OCI-LY7 (cell line): ENCODE data around the gene DDX10. TPM values are rescaled to one million over a fixed set of nuclear protein-coding genes. Genes with fewer than 3 reads are reported as not detected.

Source experiments
- BruUV-seq: library from RNA; stranded (reverse); fragments of 400-500 nt; replicated peaks from 2 replicates; lab custom pipeline; 2021; lab: Mats Ljungman, UMichigan
- CTCF ChIA-PET: fragments of 300-600 bp; sonication (Branson Sonifier 250); formaldehyde crosslinking; loops from one replicate; lab custom pipeline; 2022; ENCODE audit warnings: antibody characterized with exemption; ENCODE audit not compliant: unreplicated experiment; lab: Charles Lee
- POLR2A ChIA-PET: fragments of 300-600 bp; sonication (Branson Sonifier 250); formaldehyde crosslinking; loops from one replicate; lab custom pipeline; 2022; ENCODE audit warnings: antibody characterized with exemption; lab: Charles Lee
- DNase-seq: peaks from one replicate; pipeline ENCODE4 v3.0.0-alpha.2; 2015; ENCODE audit warnings: low spot score
- H2AFZ ChIP-seq: fragments of 200-600 bp; sonication (generic), shearing (Covaris generic); 2 replicates; pipeline ENCODE4 v1.6.1; 2014; ENCODE audit warnings: mild to moderate bottlenecking, antibody characterized with exemption, low read length, moderate library complexity
- H3K27ac ChIP-seq: fragments of 200-600 bp; sonication (generic); 2 replicates; pipeline ENCODE4 v1.5.1; 2014; ENCODE audit warnings: mixed run types, low read depth, mild to moderate bottlenecking, moderate library complexity, low read length, inconsistent platforms; ENCODE audit not compliant: poor library complexity, severe bottlenecking
- H3K36me3 ChIP-seq: fragments of 200-600 bp; sonication (generic); 2 replicates; pipeline ENCODE4 v1.6.1; 2014; ENCODE audit warnings: mild to moderate bottlenecking, antibody characterized with exemption, low read length, moderate library complexity, mixed read lengths; ENCODE audit not compliant: insufficient read depth
- H3K4me1 ChIP-seq: fragments of 200-600 bp; sonication (generic); 2 replicates; pipeline ENCODE4 v1.5.1; 2014; ENCODE audit warnings: mild to moderate bottlenecking, low read length; ENCODE audit not compliant: insufficient read depth, poor library complexity, severe bottlenecking
- H3K4me2 ChIP-seq: fragments of 200-600 bp; sonication (generic); 2 replicates; pipeline ENCODE4 v1.6.1; 2014; ENCODE audit warnings: mild to moderate bottlenecking, low read length
- H3K4me3 ChIP-seq: fragments of 200-600 bp; sonication (generic); 2 replicates; pipeline ENCODE4 v1.5.1; 2014; ENCODE audit warnings: mild to moderate bottlenecking, low read depth, low read length; ENCODE audit not compliant: poor library complexity, severe bottlenecking
- H3K79me2 ChIP-seq: fragments of 200-600 bp; sonication (generic); 2 replicates; pipeline ENCODE4 v1.6.1; 2016; ENCODE audit warnings: low read depth, mild to moderate bottlenecking, low read length, moderate library complexity, mixed read lengths; ENCODE audit not compliant: insufficient read depth
- H3K9me2 ChIP-seq: fragments of 200-600 bp; sonication (generic); 2 replicates; pipeline ENCODE4 v1.6.1; 2016; ENCODE audit warnings: mild to moderate bottlenecking, low read length, mixed read lengths; ENCODE audit not compliant: insufficient read depth
- H3K9me3 ChIP-seq: fragments of 200-600 bp; sonication (generic); 2 replicates; pipeline ENCODE4 v1.6.1; 2014; ENCODE audit warnings: mild to moderate bottlenecking, mixed run types, low read length, mixed read lengths
- H4K20me1 ChIP-seq: fragments of 200-600 bp; sonication (generic); 2 replicates; pipeline ENCODE4 v1.6.1; 2014; ENCODE audit warnings: mild to moderate bottlenecking, antibody characterized with exemption, low read length, moderate library complexity, mixed read lengths; ENCODE audit not compliant: insufficient read depth
- EZH2phosphoT487 ChIP-seq: fragments of 200-600 bp; sonication (generic); IDR thresholded peaks from 2 replicates; pipeline ENCODE4 v1.6.1; 2018; ENCODE audit warnings: low read depth, borderline replicate concordance, mild to moderate bottlenecking, mixed run types, antibody characterized with exemption, low read length, moderate library complexity, mixed read lengths
- intact Hi-C: fragments of 100-400 bp; cut with micrococcal nuclease; formaldehyde crosslinking; loops from one replicate; pipeline ENCODE4 v1.10.0; 2022; ENCODE audit not compliant: unreplicated experiment
- total RNA-seq, 2 experiments: library from RNA; depleted of rRNA in 1 of 2; stranded (reverse); fragments of >200 nt in 1 of 2; shearing (Covaris generic) in 1 of 2; gene quantifications; 2 replicates each; pipeline ENCODE4 v1.2.3, GENCODE V29; 2014 to 2022
- TF ChIP-seq, protein P1 (sequence below): fragments of 200-600 bp; sonication (generic); conservative IDR thresholded peaks from 2 replicates; pipeline ENCODE4 v1.5.1; 2014; ENCODE audit warnings: mild to moderate bottlenecking, antibody characterized with exemption, low read length, moderate library complexity, mixed read lengths

DDX10 gene
- total RNA-seq, 2 experiments from 2014 or later = 46.5 to 48.7 TPM

DNA sequence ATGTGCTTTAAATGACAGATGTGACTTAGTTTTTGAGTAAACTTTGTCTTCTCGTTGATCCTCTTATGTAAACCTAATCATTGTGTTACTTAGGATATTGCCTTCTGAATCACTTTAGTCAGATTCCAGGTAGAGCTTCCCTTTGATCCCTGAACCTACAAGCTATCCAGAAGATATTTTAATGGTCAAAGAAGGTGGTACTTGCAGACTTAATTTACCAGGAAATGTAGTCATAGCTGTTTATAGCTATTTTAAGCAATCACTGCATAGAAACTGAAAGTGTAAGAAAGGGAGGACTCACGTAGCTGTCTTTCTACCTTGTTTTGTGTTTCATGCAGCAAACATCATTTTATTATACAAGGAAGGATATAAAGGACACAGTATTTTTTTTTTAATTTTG, 189.5 kb downstream of the DDX10 start:
- Histone ChIP-seq H3K27ac (peak overlapping the region; percentile 39), H3K4me1 (peaks cover 16% of the 10 kb centered on the region), H3K79me2 (peaks cover 7% of the 10 kb centered on the region; the same call in 1 of the 2 replicates), H3K9me3 (no peaks in the 10 kb centered on the region), H3K4me2 (peak overlapping the region; percentile 80), H2AFZ (peak overlapping the region; percentile 9; the same call in 1 of the 2 replicates), H3K36me3 (peaks cover 4% of the 10 kb centered on the region; the same call in 1 of the 2 replicates), H3K9me2 (no peaks in the 10 kb centered on the region), H4K20me1 (no peaks in the 10 kb centered on the region), H3K4me3 (peak overlapping the region; percentile 47)
- CTCF ChIA-PET = no interaction called here
- peak; percentile 52 for DNase-seq
- BruUV-seq = no TSS peak
- POLR2A ChIA-PET = interaction anchor here (0.7 to 2.3 kb wide), 5 partner anchors 7 to 44 kb away, joined by 3 to 7 read pairs (median 7); no protein-coding TSS in a partner anchor
- TF ChIP-seq, protein P1, sequence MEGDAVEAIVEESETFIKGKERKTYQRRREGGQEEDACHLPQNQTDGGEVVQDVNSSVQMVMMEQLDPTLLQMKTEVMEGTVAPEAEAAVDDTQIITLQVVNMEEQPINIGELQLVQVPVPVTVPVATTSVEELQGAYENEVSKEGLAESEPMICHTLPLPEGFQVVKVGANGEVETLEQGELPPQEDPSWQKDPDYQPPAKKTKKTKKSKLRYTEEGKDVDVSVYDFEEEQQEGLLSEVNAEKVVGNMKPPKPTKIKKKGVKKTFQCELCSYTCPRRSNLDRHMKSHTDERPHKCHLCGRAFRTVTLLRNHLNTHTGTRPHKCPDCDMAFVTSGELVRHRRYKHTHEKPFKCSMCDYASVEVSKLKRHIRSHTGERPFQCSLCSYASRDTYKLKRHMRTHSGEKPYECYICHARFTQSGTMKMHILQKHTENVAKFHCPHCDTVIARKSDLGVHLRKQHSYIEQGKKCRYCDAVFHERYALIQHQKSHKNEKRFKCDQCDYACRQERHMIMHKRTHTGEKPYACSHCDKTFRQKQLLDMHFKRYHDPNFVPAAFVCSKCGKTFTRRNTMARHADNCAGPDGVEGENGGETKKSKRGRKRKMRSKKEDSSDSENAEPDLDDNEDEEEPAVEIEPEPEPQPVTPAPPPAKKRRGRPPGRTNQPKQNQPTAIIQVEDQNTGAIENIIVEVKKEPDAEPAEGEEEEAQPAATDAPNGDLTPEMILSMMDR = no peak
- TF ChIP-seq EZH2phosphoT487 = no peak
- intact Hi-C loops = no loop called here

DNA sequence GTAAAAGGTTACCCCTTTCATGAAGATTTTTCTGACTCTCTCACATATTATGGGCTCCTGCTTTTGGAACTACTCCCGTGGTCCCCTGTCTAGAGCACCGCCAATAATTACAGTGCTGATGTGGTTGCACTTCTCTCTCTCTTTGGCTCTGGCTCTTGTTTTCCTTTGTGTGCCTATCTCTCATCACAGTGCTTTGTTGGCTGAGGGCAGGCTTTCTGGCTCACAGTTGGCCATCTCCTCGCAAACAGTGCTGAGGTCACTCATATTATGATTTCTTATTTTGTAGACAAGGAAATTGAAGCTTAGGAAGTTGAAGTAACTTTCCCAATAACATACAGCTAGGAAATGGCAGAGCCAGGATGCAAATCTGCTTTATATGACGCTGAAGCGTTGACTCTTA, 192.5 kb downstream of the DDX10 start:
- ChIA-PET POLR2A (interaction anchor here (0.5 to 1.3 kb wide), 3 partner anchors 10 to 977 kb away, joined by 3 to 6 read pairs (median 4); no protein-coding TSS in a partner anchor), CTCF (no interaction called here)
- Histone ChIP-seq H3K4me3 (no peak overlapping the region), H3K27ac (no peak overlapping the region), H3K36me3 (peaks cover 4% of the 10 kb centered on the region; the same call in 1 of the 2 replicates), H3K9me2 (no peaks in the 10 kb centered on the region), H4K20me1 (no peaks in the 10 kb centered on the region), H3K4me2 (no peak overlapping the region), H3K4me1 (peaks cover 16% of the 10 kb centered on the region), H2AFZ (no peak overlapping the region), H3K79me2 (peaks cover 7% of the 10 kb centered on the region; the same call in 1 of the 2 replicates), H3K9me3 (no peaks in the 10 kb centered on the region)
- intact Hi-C loops = no loop called here
- TF ChIP-seq, protein P1 = no peak
- no peak for TF ChIP-seq EZH2phosphoT487
- DNase-seq = no peak
- no TSS peak for BruUV-seq

DNA sequence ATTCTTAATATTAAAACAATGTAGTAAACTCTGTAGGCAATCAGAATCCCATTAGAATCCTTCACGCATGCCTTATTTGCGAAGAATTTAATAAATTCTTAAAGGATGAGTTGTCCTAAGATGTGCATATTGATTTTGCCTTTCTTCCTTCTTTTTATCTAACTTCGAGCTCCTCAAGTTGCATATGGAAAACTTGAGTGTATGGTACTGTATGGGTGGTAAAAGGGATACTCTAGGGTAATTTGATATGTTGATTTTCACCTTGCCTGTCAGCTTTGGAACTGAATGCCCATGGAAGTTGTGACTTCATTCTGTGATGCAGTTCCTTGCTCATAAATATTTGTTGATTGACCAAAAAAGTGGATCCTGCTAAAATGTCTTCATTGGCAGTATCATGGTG, 193.8 kb downstream of the DDX10 start:
- Histone ChIP-seq H3K36me3 (peaks cover 4% of the 10 kb centered on the region; the same call in 1 of the 2 replicates), H3K9me2 (no peaks in the 10 kb centered on the region), H3K4me2 (no peak overlapping the region), H4K20me1 (no peaks in the 10 kb centered on the region), H3K4me3 (no peak overlapping the region), H3K79me2 (peaks cover 7% of the 10 kb centered on the region; the same call in 1 of the 2 replicates), H3K4me1 (peaks cover 14% of the 10 kb centered on the region), H3K27ac (no peak overlapping the region), H2AFZ (no peak overlapping the region), H3K9me3 (no peaks in the 10 kb centered on the region)
- intact Hi-C loops = no loop called here
- CTCF ChIA-PET = no interaction called here
- TF ChIP-seq, protein P1 = no peak
- TF ChIP-seq EZH2phosphoT487 = no peak
- no TSS peak for BruUV-seq
- no peak for DNase-seq
- POLR2A ChIA-PET = no interaction called here
